H9 (cell line): ENCODE results near the gene PARD6G. TPM values are rescaled to one million over a fixed set of nuclear protein-coding genes. Genes with fewer than 3 reads are reported as not detected.
"Not testable (repeated sequence)": the region's sequence is repeated elsewhere in the genome, so short reads cannot be mapped to it uniquely, and the experiment has no call there.

Experiments used
- DNase-seq: peaks from one replicate; pipeline ENCODE4 v3.0.0-alpha.2; 2017
- H2AFZ ChIP-seq: one replicate; pipeline ENCODE4 v1.6.1; 2013; ENCODE audit warnings: mild to moderate bottlenecking, low read length, control low read depth, moderate library complexity
- H2AK5ac ChIP-seq: 2 replicates; pipeline ENCODE4 v1.6.1; 2013; ENCODE audit warnings: low read length, control low read depth, mixed read lengths; ENCODE audit not compliant: insufficient read length
- H2BK120ac ChIP-seq: one replicate; pipeline ENCODE4 v1.6.1; 2013; ENCODE audit warnings: low read depth, mild to moderate bottlenecking, low read length, control low read depth, inconsistent platforms; ENCODE audit not compliant: poor library complexity, severe bottlenecking
- H2BK12ac ChIP-seq: 2 replicates; pipeline ENCODE4 v1.6.1; 2013; ENCODE audit warnings: low read length, control low read depth, mixed read lengths, low read depth; ENCODE audit not compliant: insufficient read length
- H2BK15ac ChIP-seq: 2 replicates; pipeline ENCODE4 v1.6.1; 2013; ENCODE audit warnings: low read depth, low read length, control low read depth
- H2BK20ac ChIP-seq: one replicate; pipeline ENCODE4 v1.6.1; 2013; ENCODE audit warnings: low read depth, mild to moderate bottlenecking, low read length, control low read depth, inconsistent platforms; ENCODE audit not compliant: poor library complexity, severe bottlenecking
- H2BK5ac ChIP-seq: 2 replicates; pipeline ENCODE4 v1.6.1; 2013; ENCODE audit warnings: low read length, control low read depth, mixed read lengths; ENCODE audit not compliant: insufficient read length
- H3K14ac ChIP-seq: 2 replicates; pipeline ENCODE4 v1.6.1; 2013; ENCODE audit warnings: low read length, control low read depth; ENCODE audit not compliant: insufficient read depth
- H3K18ac ChIP-seq: 2 replicates; pipeline ENCODE4 v1.6.1; 2013; ENCODE audit warnings: low read depth, mild to moderate bottlenecking, mixed read lengths, low read length, control low read depth; ENCODE audit not compliant: insufficient read length
- H3K23ac ChIP-seq: 2 replicates; pipeline ENCODE4 v1.6.1; 2013; ENCODE audit warnings: low read length, control low read depth, mixed read lengths, low read depth; ENCODE audit not compliant: insufficient read length
- H3K23me2 ChIP-seq: 2 replicates; pipeline ENCODE4 v1.6.1; 2013; ENCODE audit warnings: low read depth, mild to moderate bottlenecking, mixed read lengths, low read length, control low read depth; ENCODE audit not compliant: insufficient read length, poor library complexity, severe bottlenecking
- H3K27ac ChIP-seq: 2 replicates; pipeline ENCODE4 v1.5.1; 2013; ENCODE audit warnings: low read length, control low read depth, mixed read lengths, low read depth; ENCODE audit not compliant: insufficient read length
- H3K27me3 ChIP-seq: 2 replicates; pipeline ENCODE4 v1.6.1; 2013; ENCODE audit warnings: low read length, control low read depth, inconsistent platforms; ENCODE audit not compliant: insufficient read depth
- H3K4ac ChIP-seq: 2 replicates; pipeline ENCODE4 v1.6.1; 2013; ENCODE audit warnings: low read depth, mild to moderate bottlenecking, control low read depth, inconsistent platforms, low read length, moderate library complexity
- H3K4me1 ChIP-seq: 2 replicates; pipeline ENCODE4 v1.6.1; 2013; ENCODE audit warnings: low read length, control low read depth, inconsistent platforms; ENCODE audit not compliant: insufficient read depth
- H3K4me2 ChIP-seq: 2 replicates; pipeline ENCODE4 v1.6.1; 2013; ENCODE audit warnings: low read length, control low read depth, mixed read lengths; ENCODE audit not compliant: insufficient read length, insufficient read depth
- H3K56ac ChIP-seq: 2 replicates; pipeline ENCODE4 v1.6.1; 2013; ENCODE audit warnings: low read depth, mild to moderate bottlenecking, mixed read lengths, low read length, control low read depth; ENCODE audit not compliant: insufficient read length
- H3K79me1 ChIP-seq: 2 replicates; pipeline ENCODE4 v1.6.1; 2013; ENCODE audit warnings: low read depth, mild to moderate bottlenecking, moderate library complexity, low read length, control low read depth, inconsistent platforms; ENCODE audit not compliant: insufficient read depth, poor library complexity, severe bottlenecking
- H3K79me2 ChIP-seq: 2 replicates; pipeline ENCODE4 v1.6.1; 2013; ENCODE audit warnings: low read length, control low read depth, inconsistent platforms; ENCODE audit not compliant: insufficient read depth
- H3K9ac ChIP-seq: 2 replicates; pipeline ENCODE4 v1.6.1; 2013; ENCODE audit warnings: low read length, control low read depth, mixed read lengths; ENCODE audit not compliant: insufficient read length; ENCODE audit errors: extremely low read depth
- H3K9me3 ChIP-seq: one replicate; pipeline ENCODE4 v1.6.1; 2013; ENCODE audit warnings: low read depth, low read length, inconsistent platforms; ENCODE audit not compliant: control insufficient read depth
- H3T11ph ChIP-seq: one replicate; pipeline ENCODE4 v1.6.1; 2013; ENCODE audit warnings: mild to moderate bottlenecking, low read length, control low read depth, inconsistent platforms
- H4K20me1 ChIP-seq: one replicate; pipeline ENCODE4 v1.6.1; 2013; ENCODE audit not compliant: control insufficient read depth, insufficient read length, insufficient read depth
- H4K5ac ChIP-seq: 2 replicates; pipeline ENCODE4 v1.6.1; 2013; ENCODE audit warnings: low read depth, mild to moderate bottlenecking, mixed read lengths, low read length, control low read depth; ENCODE audit not compliant: insufficient read length
- H4K8ac ChIP-seq: replicated peaks from 2 replicates; pipeline ENCODE4 v1.6.1; 2013; ENCODE audit warnings: low read length, control low read depth, mixed read lengths, low read depth; ENCODE audit not compliant: insufficient read length
- H4K91ac ChIP-seq: 2 replicates; pipeline ENCODE4 v1.6.1; 2013; ENCODE audit warnings: low read depth, mild to moderate bottlenecking, moderate library complexity, mixed read lengths, low read length, control low read depth; ENCODE audit not compliant: insufficient read length
- H3K27ac Mint-ChIP-seq, 3 experiments: 2 replicates in 2 of 3; 3 replicates in 1 of 3; pipeline ENCODE4 v1.8.0; 2020 to 2021; ENCODE audit warnings: mixed read lengths in 3 of 3, mild to moderate bottlenecking in 1 of 3, moderate library complexity in 1 of 3
- H3K27me3 Mint-ChIP-seq: 2 replicates; pipeline ENCODE4 v1.8.0; 2021; ENCODE audit warnings: low read depth, mild to moderate bottlenecking, moderate library complexity, mixed read lengths
- H3K36me3 Mint-ChIP-seq, 3 experiments: 2 replicates in 2 of 3; 3 replicates in 1 of 3; pipeline ENCODE4 v1.8.0; 2020 to 2021; ENCODE audit warnings: low read depth in 3 of 3, mixed read lengths in 3 of 3; ENCODE audit not compliant: insufficient read depth in 1 of 3
- H3K4me1 Mint-ChIP-seq, 2 experiments: 2 replicates each; pipeline ENCODE4 v1.8.0; 2020; ENCODE audit warnings: mixed read lengths in 2 of 2
- H3K4me3 Mint-ChIP-seq, 2 experiments: 2 replicates in 1 of 2; 3 replicates in 1 of 2; pipeline ENCODE4 v1.8.0; 2020 to 2021; ENCODE audit warnings: mild to moderate bottlenecking in 2 of 2, mixed read lengths in 2 of 2, moderate library complexity in 1 of 2
- H3K9me3 Mint-ChIP-seq, 2 experiments: 2 replicates in 1 of 2; 3 replicates in 1 of 2; pipeline ENCODE4 v1.8.0; 2020; ENCODE audit warnings: mild to moderate bottlenecking in 2 of 2, mixed read lengths in 2 of 2, moderate library complexity in 1 of 2
- CTCF ChIP-seq: fragments of 200-600 bp; sonication (generic); conservative IDR thresholded peaks from 3 replicates; pipeline ENCODE4 v1.8.0; 2021; ENCODE audit warnings: antibody characterized with exemption, mild to moderate bottlenecking
- WGBS: extraction: QIAGEN DNeasy Blood & Tissue Kit; methylation state at CpG from one replicate; pipeline ENCODE4 v1.1.7; 2013; ENCODE audit warnings: missing lambda C conversion rate, low lambda C conversion rate, mixed read lengths; ENCODE audit not compliant: insufficient read length; ENCODE audit errors: extremely low coverage; 5-methylcytosine and 5-hydroxymethylcytosine counted together
- total RNA-seq: library from RNA; stranded (reverse); gene quantifications from 2 replicates; pipeline ENCODE4 v1.2.1, GENCODE V29; 2021

The PARD6G gene
- total RNA-seq, 1 experiment from 2014 or later = 11.2 TPM

GRCh38 chr18:80238651-80239260, 8.6 kb downstream of the PARD6G start:
- no peak overlapping the region for H4K5ac ChIP-seq
- no peak for TF ChIP-seq CTCF
- Mint-ChIP-seq H3K27me3 (peaks cover 5% of the 10 kb centered on the region), H3K4me3 (no peak overlapping the region), H3K4me1 (peaks cover 16 to 21% of the 10 kb centered on the region in 2 experiments), H3K9me3 (peaks cover 0 to 8% of the 10 kb centered on the region in 2 experiments; a peak in 3 of 5 replicates), H3K36me3 (no peaks in the 10 kb centered on the region; a peak in 1 of 7 replicates), H3K27ac (no peak overlapping the region)
- H3K4me2 ChIP-seq = no peak overlapping the region
- WGBS = no CpG with 5 or more reads among the region's 12 CpGs
- H3T11ph ChIP-seq = no peak overlapping the region
- no peaks in the 10 kb centered on the region for H3K4me1 ChIP-seq
- no peaks in the 10 kb centered on the region for H3K23me2 ChIP-seq
- no peak overlapping the region for H2BK20ac ChIP-seq
- no peak overlapping the region for H2BK5ac ChIP-seq
- no peak overlapping the region for H3K56ac ChIP-seq
- no peak overlapping the region for H3K27ac ChIP-seq
- no peak overlapping the region for H2BK12ac ChIP-seq
- no peak overlapping the region for H2AK5ac ChIP-seq
- no peak overlapping the region for H2AFZ ChIP-seq
- no peak overlapping the region for H4K8ac ChIP-seq
- H3K27me3 ChIP-seq = no peaks in the 10 kb centered on the region
- H4K20me1 ChIP-seq = no peaks in the 10 kb centered on the region
- H3K14ac ChIP-seq = no peak overlapping the region
- H4K91ac ChIP-seq = no peak overlapping the region
- no peak overlapping the region for H3K4ac ChIP-seq
- H3K23ac ChIP-seq = no peak overlapping the region
- no peak overlapping the region for H2BK15ac ChIP-seq
- H3K18ac ChIP-seq = no peak overlapping the region
- no peak overlapping the region for H3K9ac ChIP-seq
- no peaks in the 10 kb centered on the region for H3K9me3 ChIP-seq
- no peaks in the 10 kb centered on the region for H3K79me2 ChIP-seq
- no peak for DNase-seq
- no peaks in the 10 kb centered on the region for H3K79me1 ChIP-seq
- no peak overlapping the region for H2BK120ac ChIP-seq

- H3K4ac ChIP-seq, H2AK5ac ChIP-seq, H3K4me3 Mint-ChIP-seq, H2BK5ac ChIP-seq, H2BK12ac ChIP-seq, H4K91ac ChIP-seq, H4K8ac ChIP-seq, H2BK20ac ChIP-seq, H3K79me2 ChIP-seq, H3K27ac Mint-ChIP-seq, H3T11ph ChIP-seq, H3K23ac ChIP-seq, H3K9me3 ChIP-seq, H3K79me1 ChIP-seq, H3K27me3 Mint-ChIP-seq, H3K9ac ChIP-seq, H3K9me3 Mint-ChIP-seq, H2AFZ ChIP-seq, H2BK120ac ChIP-seq, H3K23me2 ChIP-seq, H3K14ac ChIP-seq, H3K27ac ChIP-seq, H3K18ac ChIP-seq, H3K56ac ChIP-seq, H3K4me2 ChIP-seq, H3K27me3 ChIP-seq, DNase-seq, H3K4me1 ChIP-seq, H4K20me1 ChIP-seq, H4K5ac ChIP-seq, H2BK15ac ChIP-seq, H3K36me3 Mint-ChIP-seq: not testable (repeated sequence)
- H3K4me1 Mint-ChIP-seq = peaks cover 18 to 21% of the 10 kb centered on the region in 2 experiments
These were observed 9.8 kb downstream of the PARD6G start for GRCh38 chr18:80237519-80237918.
